H9 (cell line): Measurements from ENCODE around the gene HRH1. TPM values are rescaled to one million over a fixed set of nuclear protein-coding genes. Genes with fewer than 3 reads are reported as not detected.
A peak's percentile ranks its signal among the peaks of the same experiment; 100 is the strongest.

ENCODE experiments used
- DNase-seq: peaks from one replicate; pipeline ENCODE4 v3.0.0-alpha.2; 2017
- H2AFZ ChIP-seq: one replicate; pipeline ENCODE4 v1.6.1; 2013; ENCODE audit warnings: mild to moderate bottlenecking, low read length, control low read depth, moderate library complexity
- H2AK5ac ChIP-seq: 2 replicates; pipeline ENCODE4 v1.6.1; 2013; ENCODE audit warnings: low read length, control low read depth, mixed read lengths; ENCODE audit not compliant: insufficient read length
- H2BK120ac ChIP-seq: one replicate; pipeline ENCODE4 v1.6.1; 2013; ENCODE audit warnings: low read depth, mild to moderate bottlenecking, low read length, control low read depth, inconsistent platforms; ENCODE audit not compliant: poor library complexity, severe bottlenecking
- H2BK12ac ChIP-seq: 2 replicates; pipeline ENCODE4 v1.6.1; 2013; ENCODE audit warnings: low read length, control low read depth, mixed read lengths, low read depth; ENCODE audit not compliant: insufficient read length
- H2BK15ac ChIP-seq: 2 replicates; pipeline ENCODE4 v1.6.1; 2013; ENCODE audit warnings: low read depth, low read length, control low read depth
- H2BK20ac ChIP-seq: one replicate; pipeline ENCODE4 v1.6.1; 2013; ENCODE audit warnings: low read depth, mild to moderate bottlenecking, low read length, control low read depth, inconsistent platforms; ENCODE audit not compliant: poor library complexity, severe bottlenecking
- H2BK5ac ChIP-seq: 2 replicates; pipeline ENCODE4 v1.6.1; 2013; ENCODE audit warnings: low read length, control low read depth, mixed read lengths; ENCODE audit not compliant: insufficient read length
- H3K14ac ChIP-seq: 2 replicates; pipeline ENCODE4 v1.6.1; 2013; ENCODE audit warnings: low read length, control low read depth; ENCODE audit not compliant: insufficient read depth
- H3K18ac ChIP-seq: 2 replicates; pipeline ENCODE4 v1.6.1; 2013; ENCODE audit warnings: low read depth, mild to moderate bottlenecking, mixed read lengths, low read length, control low read depth; ENCODE audit not compliant: insufficient read length
- H3K23ac ChIP-seq: 2 replicates; pipeline ENCODE4 v1.6.1; 2013; ENCODE audit warnings: low read length, control low read depth, mixed read lengths, low read depth; ENCODE audit not compliant: insufficient read length
- H3K23me2 ChIP-seq: 2 replicates; pipeline ENCODE4 v1.6.1; 2013; ENCODE audit warnings: low read depth, mild to moderate bottlenecking, mixed read lengths, low read length, control low read depth; ENCODE audit not compliant: insufficient read length, poor library complexity, severe bottlenecking
- H3K27ac ChIP-seq: 2 replicates; pipeline ENCODE4 v1.5.1; 2013; ENCODE audit warnings: low read length, control low read depth, mixed read lengths, low read depth; ENCODE audit not compliant: insufficient read length
- H3K27me3 ChIP-seq: 2 replicates; pipeline ENCODE4 v1.6.1; 2013; ENCODE audit warnings: low read length, control low read depth, inconsistent platforms; ENCODE audit not compliant: insufficient read depth
- H3K4ac ChIP-seq: 2 replicates; pipeline ENCODE4 v1.6.1; 2013; ENCODE audit warnings: low read depth, mild to moderate bottlenecking, control low read depth, inconsistent platforms, low read length, moderate library complexity
- H3K4me1 ChIP-seq: 2 replicates; pipeline ENCODE4 v1.6.1; 2013; ENCODE audit warnings: low read length, control low read depth, inconsistent platforms; ENCODE audit not compliant: insufficient read depth
- H3K4me2 ChIP-seq: 2 replicates; pipeline ENCODE4 v1.6.1; 2013; ENCODE audit warnings: low read length, control low read depth, mixed read lengths; ENCODE audit not compliant: insufficient read length, insufficient read depth
- H3K56ac ChIP-seq: 2 replicates; pipeline ENCODE4 v1.6.1; 2013; ENCODE audit warnings: low read depth, mild to moderate bottlenecking, mixed read lengths, low read length, control low read depth; ENCODE audit not compliant: insufficient read length
- H3K79me1 ChIP-seq: 2 replicates; pipeline ENCODE4 v1.6.1; 2013; ENCODE audit warnings: low read depth, mild to moderate bottlenecking, moderate library complexity, low read length, control low read depth, inconsistent platforms; ENCODE audit not compliant: insufficient read depth, poor library complexity, severe bottlenecking
- H3K79me2 ChIP-seq: 2 replicates; pipeline ENCODE4 v1.6.1; 2013; ENCODE audit warnings: low read length, control low read depth, inconsistent platforms; ENCODE audit not compliant: insufficient read depth
- H3K9ac ChIP-seq: 2 replicates; pipeline ENCODE4 v1.6.1; 2013; ENCODE audit warnings: low read length, control low read depth, mixed read lengths; ENCODE audit not compliant: insufficient read length; ENCODE audit errors: extremely low read depth
- H3K9me3 ChIP-seq: one replicate; pipeline ENCODE4 v1.6.1; 2013; ENCODE audit warnings: low read depth, low read length, inconsistent platforms; ENCODE audit not compliant: control insufficient read depth
- H3T11ph ChIP-seq: one replicate; pipeline ENCODE4 v1.6.1; 2013; ENCODE audit warnings: mild to moderate bottlenecking, low read length, control low read depth, inconsistent platforms
- H4K20me1 ChIP-seq: one replicate; pipeline ENCODE4 v1.6.1; 2013; ENCODE audit not compliant: control insufficient read depth, insufficient read length, insufficient read depth
- H4K5ac ChIP-seq: 2 replicates; pipeline ENCODE4 v1.6.1; 2013; ENCODE audit warnings: low read depth, mild to moderate bottlenecking, mixed read lengths, low read length, control low read depth; ENCODE audit not compliant: insufficient read length
- H4K8ac ChIP-seq: replicated peaks from 2 replicates; pipeline ENCODE4 v1.6.1; 2013; ENCODE audit warnings: low read length, control low read depth, mixed read lengths, low read depth; ENCODE audit not compliant: insufficient read length
- H4K91ac ChIP-seq: 2 replicates; pipeline ENCODE4 v1.6.1; 2013; ENCODE audit warnings: low read depth, mild to moderate bottlenecking, moderate library complexity, mixed read lengths, low read length, control low read depth; ENCODE audit not compliant: insufficient read length
- H3K27ac Mint-ChIP-seq, 3 experiments: 2 replicates in 2 of 3; 3 replicates in 1 of 3; pipeline ENCODE4 v1.8.0; 2020 to 2021; ENCODE audit warnings: mixed read lengths in 3 of 3, mild to moderate bottlenecking in 1 of 3, moderate library complexity in 1 of 3
- H3K27me3 Mint-ChIP-seq: 2 replicates; pipeline ENCODE4 v1.8.0; 2021; ENCODE audit warnings: low read depth, mild to moderate bottlenecking, moderate library complexity, mixed read lengths
- H3K36me3 Mint-ChIP-seq, 3 experiments: 2 replicates in 2 of 3; 3 replicates in 1 of 3; pipeline ENCODE4 v1.8.0; 2020 to 2021; ENCODE audit warnings: low read depth in 3 of 3, mixed read lengths in 3 of 3; ENCODE audit not compliant: insufficient read depth in 1 of 3
- H3K4me1 Mint-ChIP-seq, 2 experiments: 2 replicates each; pipeline ENCODE4 v1.8.0; 2020; ENCODE audit warnings: mixed read lengths in 2 of 2
- H3K4me3 Mint-ChIP-seq, 2 experiments: 2 replicates in 1 of 2; 3 replicates in 1 of 2; pipeline ENCODE4 v1.8.0; 2020 to 2021; ENCODE audit warnings: mild to moderate bottlenecking in 2 of 2, mixed read lengths in 2 of 2, moderate library complexity in 1 of 2
- H3K9me3 Mint-ChIP-seq, 2 experiments: 2 replicates in 1 of 2; 3 replicates in 1 of 2; pipeline ENCODE4 v1.8.0; 2020; ENCODE audit warnings: mild to moderate bottlenecking in 2 of 2, mixed read lengths in 2 of 2, moderate library complexity in 1 of 2
- CTCF ChIP-seq: fragments of 200-600 bp; sonication (generic); conservative IDR thresholded peaks from 3 replicates; pipeline ENCODE4 v1.8.0; 2021; ENCODE audit warnings: antibody characterized with exemption, mild to moderate bottlenecking
- WGBS: extraction: QIAGEN DNeasy Blood & Tissue Kit; methylation state at CpG from one replicate; pipeline ENCODE4 v1.1.7; 2013; ENCODE audit warnings: missing lambda C conversion rate, low lambda C conversion rate, mixed read lengths; ENCODE audit not compliant: insufficient read length; ENCODE audit errors: extremely low coverage; 5-methylcytosine and 5-hydroxymethylcytosine counted together
- total RNA-seq: library from RNA; stranded (reverse); gene quantifications from 2 replicates; pipeline ENCODE4 v1.2.1, GENCODE V29; 2021

HRH1 gene
- total RNA-seq, 1 experiment from 2014 or later: 0.74 TPM

DNA sequence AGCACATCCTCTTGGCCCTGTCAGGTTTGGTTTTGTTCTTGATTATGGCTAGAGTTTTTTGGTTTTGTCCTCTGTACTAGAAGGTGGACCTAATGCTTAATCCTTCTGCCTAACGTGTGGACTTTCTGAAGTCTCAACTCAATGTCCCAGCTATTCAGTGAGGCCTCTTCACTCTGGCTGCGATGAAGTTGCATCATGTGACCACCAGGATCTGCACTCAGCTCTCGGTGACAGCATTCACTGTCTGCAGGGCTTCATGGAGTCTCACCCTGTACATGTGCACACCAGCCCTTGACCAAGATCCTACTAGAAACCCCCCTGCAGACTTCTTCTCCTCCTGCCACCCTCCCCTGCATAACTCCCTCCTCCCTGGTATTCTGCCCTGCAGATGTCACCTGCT lies 38.7 kb upstream of the HRH1 start:
- Mint-ChIP-seq H3K27me3 (peaks cover 9% of the 10 kb centered on the region), H3K9me3 (no peaks in the 10 kb centered on the region; a peak in 1 of 5 replicates)

More for the DNA sequence above, 38.7 kb upstream of the HRH1 start:
- H4K91ac ChIP-seq: no peak overlapping the region
- no peak overlapping the region for H3K14ac ChIP-seq
- H3K4ac ChIP-seq: no peak overlapping the region
- Mint-ChIP-seq H3K4me1 (peaks cover 10 to 11% of the 10 kb centered on the region in 2 experiments), H3K4me3 (no peak overlapping the region), H3K27ac (no peak overlapping the region), H3K36me3 (no peaks in the 10 kb centered on the region)
- no peaks in the 10 kb centered on the region for H3K27me3 ChIP-seq
- no peak overlapping the region for H3K56ac ChIP-seq
- H4K5ac ChIP-seq: no peak overlapping the region
- no peak overlapping the region for H2AK5ac ChIP-seq
- H3K27ac ChIP-seq: no peak overlapping the region
- no peak overlapping the region for H3K4me2 ChIP-seq
- H3K9ac ChIP-seq: no peak overlapping the region
- H2BK12ac ChIP-seq: no peak overlapping the region
- no peak overlapping the region for H3K23ac ChIP-seq
- H3K18ac ChIP-seq: no peak overlapping the region
- H3K23me2 ChIP-seq: no peaks in the 10 kb centered on the region
- peak; percentile 20; the same call in 1 of the 3 replicates for TF ChIP-seq CTCF
- H4K20me1 ChIP-seq: no peaks in the 10 kb centered on the region
- no peak overlapping the region for H2AFZ ChIP-seq
- no peak overlapping the region for H2BK120ac ChIP-seq
- no peaks in the 10 kb centered on the region for H3K4me1 ChIP-seq
- H4K8ac ChIP-seq: no peak overlapping the region
- no peak overlapping the region for H2BK20ac ChIP-seq
- H3T11ph ChIP-seq: no peak overlapping the region
- H2BK5ac ChIP-seq: no peak overlapping the region
- no peaks in the 10 kb centered on the region for H3K79me2 ChIP-seq
- no peak overlapping the region for H2BK15ac ChIP-seq
- no peak for DNase-seq
- no peaks in the 10 kb centered on the region for H3K9me3 ChIP-seq
- WGBS: no CpG with 5 or more reads among the region's 3 CpGs
- no peaks in the 10 kb centered on the region for H3K79me1 ChIP-seq
